Activated T-cell treated with anti-CD3 and anti-CD28 coated beads for 4 hours (primary cell): ENCODE data around the gene ST3GAL3.
"Not testable (repeated sequence)": the region's sequence is repeated elsewhere in the genome, so short reads cannot be mapped to it uniquely, and the experiment has no call there.

Experiments used
- DNase-seq: peaks from one replicate; pipeline ENCODE4 v3.0.0-alpha.2; 2020

The ST3GAL3 gene

DNA sequence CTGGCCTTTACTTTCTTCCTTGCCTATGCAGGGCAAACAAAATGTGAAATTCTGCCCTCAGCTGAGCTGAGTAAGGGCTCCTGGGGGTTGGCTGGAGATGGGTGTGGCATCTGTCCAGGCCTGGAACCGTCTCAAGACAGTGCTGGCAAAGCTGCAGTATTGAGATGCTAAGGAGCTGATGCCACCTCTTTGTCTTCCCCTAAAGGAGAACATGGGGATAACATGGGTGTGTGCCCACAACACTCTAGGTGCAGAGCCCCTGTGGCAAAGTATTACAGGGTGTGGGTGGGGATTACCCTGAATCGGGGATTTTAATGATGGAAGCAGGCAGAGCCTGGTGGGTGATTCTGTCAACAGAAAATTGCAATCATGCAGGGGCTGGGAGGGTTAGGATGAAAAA, 2.5 kb upstream of the ST3GAL3 start:
- no peak for DNase-seq

DNA sequence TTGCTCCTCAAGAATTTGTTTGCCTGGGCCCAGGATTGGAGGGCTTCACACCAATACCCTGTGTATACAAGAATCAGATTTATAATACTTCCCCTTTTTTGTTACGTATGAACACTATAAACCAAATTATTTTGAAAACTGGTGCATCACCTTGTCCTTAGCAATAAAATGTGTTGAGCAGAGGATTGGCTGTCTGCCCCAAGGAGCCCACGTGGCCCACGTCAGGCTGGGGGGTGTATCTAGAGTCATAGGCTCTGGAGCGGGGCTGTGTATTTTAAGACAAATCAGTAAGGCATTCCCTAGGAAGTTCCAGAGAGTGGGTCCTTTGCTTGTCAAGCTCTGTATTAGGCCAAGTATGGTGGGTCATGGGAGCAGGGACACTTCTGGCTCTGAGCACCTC, 2.0 kb upstream of the ST3GAL3 start:
- no peak for DNase-seq

DNA sequence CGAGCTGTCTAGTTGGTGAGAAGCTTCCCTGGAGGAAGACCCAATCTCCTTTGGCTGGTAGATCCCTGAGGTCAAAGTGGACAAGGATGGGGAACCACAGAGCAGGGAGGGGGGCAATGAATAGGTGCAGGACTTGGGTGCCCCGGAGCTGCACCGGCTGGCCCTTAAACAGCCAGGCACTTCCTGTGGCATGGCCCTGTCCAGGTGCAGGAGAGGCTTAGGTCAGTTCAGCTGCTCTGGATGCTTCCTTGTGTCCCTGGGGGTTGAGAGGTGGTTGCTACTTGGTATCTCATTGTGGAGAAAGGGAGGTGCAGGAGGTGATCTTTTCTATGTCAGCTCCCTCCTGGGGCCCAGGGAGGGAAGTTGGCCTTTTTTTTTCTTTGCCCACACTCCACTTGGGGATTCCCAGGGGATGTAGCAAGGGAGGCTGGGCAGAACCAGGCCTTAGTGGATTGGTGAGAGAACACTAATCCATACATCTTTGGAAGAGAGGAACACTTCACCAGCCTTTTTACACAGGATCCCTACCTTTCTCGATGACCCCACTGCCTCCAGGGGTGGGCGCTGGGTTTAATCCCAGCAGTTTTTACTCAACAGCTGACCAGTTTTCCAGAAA, 1.2 kb upstream of the ST3GAL3 start:
- no peak for DNase-seq

DNA sequence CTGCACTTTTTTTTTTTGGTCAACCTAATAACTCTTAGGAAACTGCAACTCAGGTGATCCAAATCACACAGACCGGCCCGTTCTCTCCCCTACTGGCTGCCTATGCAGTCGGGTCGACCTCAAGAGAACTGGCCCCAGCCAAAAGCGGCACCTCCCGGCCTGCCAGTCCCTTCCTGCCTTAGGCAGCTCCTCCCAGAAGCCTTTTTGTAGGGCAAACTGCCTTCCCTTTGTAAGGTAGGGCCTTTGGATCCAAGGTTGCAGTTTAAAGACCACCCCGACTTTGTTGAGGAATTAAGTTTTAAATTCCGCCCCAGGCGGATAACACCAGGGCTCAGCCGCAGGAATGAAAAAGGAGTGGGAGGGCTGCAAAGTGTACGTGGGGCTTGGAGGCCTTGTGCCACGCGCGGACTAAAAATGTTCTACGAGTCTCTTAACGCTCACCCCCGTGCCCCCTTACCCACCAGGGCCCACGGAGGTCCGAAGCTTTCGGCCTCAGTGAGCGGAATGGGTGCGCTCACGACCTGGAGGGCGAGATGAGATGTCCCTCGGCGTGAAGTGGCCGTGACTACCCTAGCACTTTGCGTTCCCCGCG, 642 bp upstream of the ST3GAL3 start:
- DNase-seq = no peak

DNA sequence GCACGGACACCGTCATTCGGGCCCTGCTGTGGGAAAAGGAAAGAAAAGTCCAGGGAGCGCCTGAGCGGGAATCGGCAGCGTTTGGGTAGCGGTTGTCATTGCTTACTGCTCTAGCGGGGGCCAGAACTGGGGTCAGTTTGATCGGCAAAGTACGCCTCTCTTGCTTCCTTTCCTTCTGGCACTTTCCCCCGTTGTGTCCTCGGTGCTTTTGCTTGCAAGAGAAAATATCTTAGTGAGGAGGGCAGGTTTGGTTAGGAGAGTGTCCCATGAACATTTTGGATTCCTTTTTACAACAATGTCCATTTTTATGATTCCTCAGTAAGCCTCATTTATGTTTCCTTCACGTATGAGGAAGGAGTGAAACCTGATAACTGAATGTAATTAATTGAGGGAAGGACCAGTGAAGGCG, 670 bp downstream of the ST3GAL3 start:
- peak; percentile 6 for DNase-seq

DNA sequence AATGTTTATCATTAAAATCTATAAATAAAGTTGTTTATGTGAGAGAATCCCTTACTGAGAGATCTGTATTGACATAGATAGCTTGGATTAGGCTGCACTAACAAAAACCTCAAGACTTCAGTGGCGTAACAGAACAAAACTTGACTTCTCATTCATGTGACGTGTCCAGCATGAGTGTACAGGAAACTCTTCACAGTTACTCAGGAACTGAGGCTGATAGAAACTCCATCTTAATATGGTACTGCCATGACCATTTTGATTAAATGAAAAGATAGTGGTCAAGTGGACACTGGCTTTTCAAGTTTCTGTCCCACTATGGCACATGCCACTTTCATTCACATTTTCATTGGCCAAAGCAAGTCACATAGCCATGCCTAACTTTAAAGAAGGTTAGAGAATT, 3.7 kb downstream of the ST3GAL3 start:
- DNase-seq = no peak

DNA sequence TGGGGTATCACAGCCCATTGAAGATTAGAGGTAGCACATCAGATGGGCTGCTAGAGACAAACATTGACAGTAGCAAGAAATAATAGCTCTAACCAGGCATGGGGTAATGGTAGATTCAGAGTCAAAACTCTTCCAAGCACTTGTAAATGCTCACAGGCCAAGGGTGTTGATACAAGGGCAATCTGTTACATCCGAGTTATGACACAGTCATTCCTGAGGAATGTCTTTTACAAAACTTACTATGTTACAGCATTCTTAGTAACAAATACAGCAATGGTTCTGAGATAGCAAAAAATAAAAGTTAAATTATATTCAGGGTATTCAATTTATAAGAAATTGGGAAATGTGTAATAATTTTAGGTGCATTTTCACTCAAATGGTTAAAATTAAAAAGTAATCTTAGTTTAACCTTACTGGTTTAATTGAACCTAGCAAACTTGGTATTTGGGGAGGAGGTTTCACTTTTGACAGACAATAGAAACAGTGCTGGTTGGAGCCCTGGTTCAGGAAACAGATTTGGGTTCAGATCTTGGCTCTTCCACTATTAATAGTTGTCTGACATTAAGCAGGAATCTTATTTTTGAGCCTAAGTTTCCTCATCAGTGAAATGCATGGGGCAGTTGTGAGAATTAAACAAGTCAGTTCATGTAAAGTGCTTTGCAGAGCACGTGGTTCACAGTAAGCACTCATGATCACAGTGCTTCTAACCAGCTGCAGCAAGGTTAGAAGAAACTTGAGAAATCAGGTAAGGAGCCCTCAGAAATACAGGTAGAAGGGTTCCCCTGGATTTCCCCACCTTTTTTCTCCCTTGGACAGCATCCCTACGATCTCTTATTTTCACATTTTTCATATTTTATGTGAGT, 4.4 kb downstream of the ST3GAL3 start:
- no peak for DNase-seq

DNA sequence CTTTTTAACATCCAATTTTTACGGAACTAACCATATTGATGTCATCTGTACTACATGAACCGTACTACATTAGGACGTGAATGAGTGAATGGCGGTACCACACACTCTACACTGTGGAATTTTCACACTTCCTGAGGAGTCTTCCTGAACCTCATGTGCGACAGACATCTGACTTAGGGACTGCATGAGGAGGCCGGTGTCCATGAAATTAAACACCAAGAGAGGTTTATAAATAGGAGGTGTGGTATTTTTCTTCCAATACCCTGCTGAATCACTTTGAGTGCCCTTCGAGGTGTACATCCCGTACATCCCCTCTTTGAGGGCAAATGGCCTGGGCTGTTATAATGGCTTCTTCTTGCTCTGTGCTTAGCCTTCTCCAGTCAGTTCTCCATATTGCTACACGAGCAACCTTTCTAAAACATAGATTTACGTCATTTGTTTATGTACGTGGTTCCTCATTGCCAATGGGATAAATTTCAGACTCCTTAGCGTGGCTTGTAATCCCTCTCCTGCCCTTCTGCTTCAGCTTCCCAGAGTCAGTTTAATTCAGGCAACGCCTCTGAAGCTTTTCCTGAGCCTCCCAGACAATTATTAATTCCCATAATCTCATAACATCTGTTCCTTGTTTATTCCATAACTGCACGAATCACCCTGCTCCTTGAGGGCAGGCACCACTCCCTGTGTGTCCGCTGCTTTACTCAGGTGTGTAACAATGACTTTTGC, 9.4 kb downstream of the ST3GAL3 start:
- DNase-seq = no peak

DNA sequence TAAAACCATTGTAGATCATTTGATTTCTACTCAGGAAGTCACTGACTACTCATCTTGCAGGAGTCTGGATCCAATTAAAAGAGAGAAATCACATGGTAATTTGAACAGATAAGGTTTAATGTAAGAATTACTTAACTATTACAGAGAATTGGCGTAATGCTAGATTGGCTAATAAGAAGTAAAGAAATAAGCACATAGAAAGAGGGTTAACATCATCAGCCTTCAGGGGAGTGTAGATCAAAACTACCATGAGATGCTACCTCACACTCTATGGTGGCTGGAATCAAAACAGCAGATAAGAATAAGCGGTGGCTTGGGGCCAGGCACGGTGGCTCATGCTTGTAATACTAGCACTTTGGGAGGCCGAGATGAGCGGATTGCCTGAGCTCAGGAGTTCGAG, 11.7 kb downstream of the ST3GAL3 start:
- no peak for DNase-seq

DNA sequence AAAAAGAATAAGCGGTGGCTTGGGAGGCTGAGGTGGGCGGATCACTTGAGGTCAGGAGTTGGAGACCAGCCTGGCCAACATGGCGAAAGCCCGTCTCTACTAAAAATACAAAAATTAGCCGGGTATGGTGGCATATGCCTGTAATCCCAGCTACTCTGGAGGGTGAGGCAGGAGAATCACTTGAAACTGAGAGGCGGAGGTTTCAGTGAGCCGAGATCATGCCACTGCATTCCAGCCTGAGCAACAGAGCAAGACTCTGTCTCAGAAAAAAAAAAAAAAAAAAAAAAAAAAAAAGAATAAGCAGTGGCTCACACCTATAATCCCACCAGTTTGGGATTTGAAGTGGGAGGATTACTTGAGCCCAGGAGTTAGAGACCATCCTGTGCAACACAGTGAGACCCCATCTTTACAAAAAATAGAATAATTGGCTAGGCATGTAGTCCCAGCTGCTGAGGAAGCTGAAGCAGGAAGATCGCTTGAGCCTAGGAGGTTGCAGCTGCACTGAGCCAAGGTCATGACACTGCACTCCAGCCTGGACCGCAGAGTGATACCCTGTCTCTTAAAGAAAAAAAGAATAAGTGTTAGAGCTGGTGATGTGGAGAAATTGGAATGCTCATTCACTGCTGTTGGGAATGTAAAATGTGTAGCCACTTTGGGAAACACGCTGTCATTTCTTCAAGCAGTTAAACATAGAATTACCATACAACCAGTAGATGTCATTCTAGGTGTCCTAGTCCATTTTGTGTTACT, 12.5 kb downstream of the ST3GAL3 start:
- not testable (repeated sequence) for DNase-seq

DNA sequence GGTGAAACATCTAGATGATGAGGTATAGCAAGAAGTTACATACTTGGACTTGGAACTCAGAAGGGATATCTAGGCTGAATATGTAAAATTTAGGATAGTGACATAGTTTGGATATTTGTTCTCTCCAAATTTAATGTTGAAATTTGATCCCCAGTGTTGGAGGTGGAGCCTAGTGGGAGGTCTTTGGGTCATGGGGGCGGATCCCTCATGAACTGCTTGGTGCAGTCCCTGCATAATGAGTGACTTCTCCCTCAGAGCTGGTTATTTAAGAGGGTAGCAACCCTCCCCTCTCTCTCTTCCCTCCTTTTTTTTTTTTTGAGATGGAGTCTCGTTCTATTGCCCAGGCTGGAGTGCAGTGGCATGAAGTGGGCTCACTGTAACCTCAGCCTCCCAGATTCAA, 15.5 kb downstream of the ST3GAL3 start:
- DNase-seq = no peak

DNA sequence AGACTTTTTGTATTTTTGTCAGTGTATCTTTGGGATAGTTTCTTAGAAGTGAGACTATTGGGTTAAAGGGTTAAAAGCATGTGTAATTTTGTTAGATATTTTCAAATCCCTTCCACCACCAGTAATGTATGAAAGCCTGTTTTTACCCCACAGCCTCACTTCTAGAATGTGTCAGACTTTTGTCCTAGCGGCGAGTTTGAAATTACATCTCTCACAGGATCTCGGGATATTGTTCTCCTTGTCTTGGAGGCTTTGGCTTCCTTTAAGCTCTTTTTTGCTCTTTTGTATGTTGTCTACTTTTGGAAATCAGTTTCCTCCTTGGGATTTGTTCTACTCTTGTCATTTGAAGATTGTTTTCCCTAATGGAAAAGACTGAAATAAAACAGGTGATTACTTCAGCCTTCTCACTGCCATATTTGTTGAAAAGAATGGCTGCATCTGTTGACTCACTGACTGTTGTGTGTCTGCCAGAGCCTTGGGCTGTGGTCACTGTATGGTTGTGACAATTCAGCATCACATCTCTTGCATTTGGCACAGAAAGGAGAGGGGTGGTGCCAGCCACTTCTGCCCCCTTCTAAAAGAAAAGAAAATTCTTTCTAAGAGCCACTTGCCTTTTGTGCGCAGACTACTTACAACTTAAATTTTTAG, 22.6 kb downstream of the ST3GAL3 start:
- no peak for DNase-seq

DNA sequence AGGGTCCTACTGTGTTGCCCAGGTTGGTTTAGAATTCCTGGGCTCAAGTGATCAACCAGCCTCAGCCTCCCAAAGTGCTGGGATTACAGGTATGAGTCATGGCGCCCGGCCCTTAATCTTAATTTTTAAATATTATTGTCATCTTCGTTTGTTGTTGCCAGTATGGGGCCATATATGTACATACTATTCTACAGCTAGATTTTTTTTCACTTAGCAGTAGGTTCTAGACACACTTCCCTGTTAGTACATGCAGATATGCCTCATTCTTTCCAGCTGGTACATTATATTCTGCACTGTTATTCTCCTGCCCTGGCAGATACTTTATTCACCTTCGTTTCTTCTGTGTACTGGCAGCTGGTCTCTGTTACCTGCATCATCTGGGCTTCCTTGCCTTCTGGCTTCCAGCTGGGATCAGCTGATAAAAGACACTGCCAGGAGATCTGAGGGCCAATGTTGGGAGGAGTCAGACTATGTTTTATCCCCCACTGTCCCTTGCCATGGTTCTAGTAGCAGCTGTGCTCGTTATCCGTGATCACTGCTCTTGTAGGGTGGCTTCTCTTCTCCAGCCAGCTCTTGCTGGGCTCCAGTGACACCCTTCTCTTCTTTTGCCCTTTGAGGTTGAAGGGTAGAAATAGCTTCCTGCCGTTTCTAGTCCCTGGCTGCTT, 24.7 kb downstream of the ST3GAL3 start:
- no peak for DNase-seq

DNA sequence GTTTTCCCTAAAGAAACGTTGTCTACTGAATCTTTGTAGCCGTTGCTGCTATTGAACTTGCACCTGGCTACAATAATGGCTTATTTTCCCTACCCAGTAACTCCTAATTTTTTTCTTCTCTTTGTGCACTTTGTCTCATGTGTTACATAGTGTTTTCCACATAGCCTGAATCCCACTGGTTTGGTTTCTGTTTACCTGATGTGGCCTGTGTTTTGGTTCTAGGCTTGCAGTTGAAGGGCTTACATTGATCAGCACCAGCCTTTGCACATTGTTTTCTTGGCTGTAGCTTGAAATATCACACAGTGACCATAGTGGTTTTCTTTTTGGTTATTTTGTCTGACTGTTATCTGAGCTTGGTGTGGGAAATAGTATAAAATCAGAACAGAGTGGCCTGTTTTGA, 29.5 kb downstream of the ST3GAL3 start:
- no peak for DNase-seq

DNA sequence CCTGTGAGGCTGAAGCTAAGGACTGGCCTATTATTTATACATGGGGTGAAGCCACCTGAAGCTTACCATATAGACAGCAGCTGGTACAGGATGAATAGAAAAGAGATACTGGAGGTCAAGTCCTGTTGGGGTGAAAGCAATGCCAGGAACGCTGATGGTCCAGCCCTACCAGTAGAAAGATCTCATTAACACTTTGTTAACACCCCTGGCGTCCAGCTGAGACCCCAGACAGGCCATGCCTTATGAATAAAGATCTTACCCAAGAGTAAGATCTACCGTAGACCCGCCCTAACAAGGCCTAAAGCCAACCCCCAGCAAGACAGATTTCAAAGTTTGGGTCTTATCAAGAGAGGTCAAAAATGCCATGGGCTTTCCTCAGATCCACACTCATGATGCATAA, 34.7 kb downstream of the ST3GAL3 start:
- DNase-seq = no peak

DNA sequence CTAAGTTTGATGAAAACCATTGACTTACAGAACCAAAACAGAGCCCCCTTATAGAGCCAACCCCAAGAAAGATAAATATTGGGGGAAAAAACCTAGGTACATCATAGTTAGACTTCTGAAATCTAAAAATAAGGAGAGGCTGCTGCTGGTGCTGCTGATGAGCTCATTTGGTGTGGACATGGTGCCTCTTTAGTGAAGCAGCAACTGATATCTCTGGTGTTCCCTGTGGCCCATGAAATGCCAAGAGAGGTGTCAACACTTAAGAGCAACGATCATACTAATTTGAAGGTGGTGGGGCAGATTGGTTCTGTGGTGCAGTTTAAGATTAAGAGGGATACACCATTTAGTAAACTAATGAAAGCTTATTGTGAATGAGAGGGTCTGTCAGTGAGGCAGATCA, 35.9 kb downstream of the ST3GAL3 start:
- no peak for DNase-seq

DNA sequence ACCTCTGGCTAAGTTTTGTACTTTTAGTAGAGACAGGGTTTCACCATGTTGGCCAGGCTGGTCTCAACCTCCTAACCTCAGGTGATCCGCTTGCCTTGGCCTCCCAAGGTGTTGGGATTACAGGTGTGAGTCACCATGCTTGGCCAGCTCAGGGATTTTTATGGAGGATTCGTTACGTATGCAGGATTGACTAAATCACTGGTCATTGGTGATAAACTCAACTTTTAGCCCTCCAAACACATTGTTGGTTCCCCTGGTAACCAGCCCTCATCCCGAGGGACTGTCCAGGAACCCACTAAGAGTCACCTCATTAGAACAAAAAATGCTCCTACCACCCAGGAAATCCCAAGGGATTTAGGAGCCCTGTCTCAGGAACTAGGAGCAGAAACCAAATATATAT, 40.4 kb downstream of the ST3GAL3 start:
- no peak for DNase-seq

DNA sequence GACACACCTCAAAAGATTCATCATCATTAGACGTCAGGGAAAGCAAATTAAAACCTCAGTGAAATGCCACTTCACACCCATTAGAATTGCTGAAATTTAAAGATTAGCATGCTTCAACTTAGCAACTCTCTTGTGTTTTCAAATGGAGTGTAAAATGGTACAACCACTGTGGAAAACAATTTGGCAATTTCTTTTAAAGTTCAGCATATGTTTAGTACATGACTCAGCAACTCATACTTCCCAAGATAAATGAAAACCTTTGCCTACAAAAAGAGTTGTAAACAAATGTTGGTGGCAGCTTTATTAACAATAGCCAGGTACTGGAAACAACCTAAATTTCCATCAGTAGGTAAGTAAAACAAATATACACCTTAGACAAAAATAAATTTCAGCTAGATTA, 42.7 kb downstream of the ST3GAL3 start:
- no peak for DNase-seq

DNA sequence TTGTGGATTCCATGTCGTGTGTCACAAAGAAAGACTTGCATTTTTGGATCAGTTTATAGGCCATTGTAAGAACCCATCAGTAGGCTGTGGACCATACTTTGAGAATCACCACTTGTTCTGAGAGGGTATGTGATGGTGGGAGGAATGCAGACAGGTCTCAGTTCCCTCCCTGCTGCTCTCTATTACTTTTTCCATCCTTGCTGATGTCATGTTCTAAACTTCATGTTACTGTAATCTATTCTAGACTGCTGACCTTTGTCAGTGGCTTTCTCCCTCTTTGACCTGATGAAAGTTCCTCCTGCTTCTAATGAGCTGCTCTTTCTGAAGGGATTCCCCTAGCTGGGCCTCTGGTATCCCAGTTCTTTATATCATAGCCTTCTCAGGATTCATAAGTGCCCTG, 46.1 kb downstream of the ST3GAL3 start:
- DNase-seq = no peak

DNA sequence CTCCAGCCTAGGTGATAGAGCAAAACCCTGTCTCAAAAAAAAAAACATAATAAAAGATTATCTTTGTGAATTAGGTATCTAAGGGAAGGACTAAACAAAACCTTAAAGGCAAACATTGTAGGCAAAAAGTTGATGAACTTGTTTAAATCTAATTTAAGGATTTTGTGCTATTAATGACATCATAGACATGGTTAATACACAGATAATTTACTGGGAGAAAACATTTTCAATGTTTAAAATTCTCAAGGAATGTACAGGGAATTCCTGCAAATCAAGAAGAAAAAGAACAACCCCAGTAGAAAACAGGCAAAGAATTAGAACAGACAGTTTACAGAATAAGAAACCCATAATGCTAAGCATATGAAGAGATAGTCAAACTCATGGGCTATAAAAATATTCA, 47.6 kb downstream of the ST3GAL3 start:
- no peak for DNase-seq

DNA sequence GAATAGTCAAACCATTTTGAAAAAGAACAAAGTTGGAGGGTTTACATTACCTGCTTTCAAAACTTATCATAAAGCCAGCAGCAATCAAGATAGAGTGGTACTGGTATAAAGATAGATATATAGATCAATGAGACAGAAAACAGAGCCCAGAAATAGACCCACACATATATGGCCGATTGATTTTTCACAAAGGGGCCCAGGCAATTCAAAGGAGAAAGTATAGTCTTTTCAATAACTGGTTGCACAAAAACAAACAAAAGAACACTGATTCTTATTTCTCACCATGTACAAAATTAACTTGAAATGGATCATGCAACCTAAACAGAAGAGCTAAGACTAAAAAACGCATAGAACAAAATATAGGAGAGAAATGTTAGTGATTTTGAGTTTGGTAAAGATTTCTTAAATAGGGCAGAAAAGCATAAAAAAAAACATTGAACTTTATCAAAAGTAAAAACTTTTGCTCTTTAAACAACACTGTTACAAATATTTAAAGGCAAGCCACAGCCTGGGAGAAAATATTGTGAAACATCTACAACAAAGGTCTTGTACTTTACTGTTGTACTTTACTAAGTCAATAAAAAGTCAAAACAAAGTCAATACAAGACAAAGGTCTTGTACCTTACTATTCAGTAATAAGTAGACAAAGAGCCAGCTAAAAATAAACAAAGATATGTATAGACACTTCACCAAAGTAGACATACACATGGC, 50.2 kb downstream of the ST3GAL3 start:
- no peak for DNase-seq
